ENCODE data around the gene DUS3L.

Gene DUS3L

GRCh38 chr19:5832061-5832460, 41.1 kb upstream of the DUS3L start:
- TF ChIP-seq CTCF (IDR thresholded peaks at IDR 0.05; ENCODE audit: low read depth, low read length): no peak
- no peak for DNase-seq (ENCODE audit: extremely low read depth, low read depth)

- no peak for DNase-seq (ENCODE audit: extremely low read depth, low read depth)
- TF ChIP-seq CTCF (IDR thresholded peaks at IDR 0.05; ENCODE audit: low read depth, low read length): no peak
Measured at GRCh38 chr19:5831159-5831558, 40.2 kb upstream of the DUS3L start.

- no peak for TF ChIP-seq CTCF (IDR thresholded peaks at IDR 0.05; ENCODE audit: low read depth, low read length)
- DNase-seq (ENCODE audit: extremely low read depth, low read depth): no peak
Measured at GRCh38 chr19:5829567-5830310, 38.8 kb upstream of the DUS3L start.

GRCh38 chr19:5828661-5829566, 38.0 kb upstream of the DUS3L start:
- no peak for TF ChIP-seq CTCF (IDR thresholded peaks at IDR 0.05; ENCODE audit: low read depth, low read length)
- no peak for DNase-seq (ENCODE audit: extremely low read depth, low read depth)

GRCh38 chr19:5827891-5828660, 37.1 kb upstream of the DUS3L start:
- peak; percentile 73 for DNase-seq (ENCODE audit: extremely low read depth, low read depth)
- no peak for TF ChIP-seq CTCF (IDR thresholded peaks at IDR 0.05; ENCODE audit: low read depth, low read length)

- no peak for TF ChIP-seq CTCF (IDR thresholded peaks at IDR 0.05; ENCODE audit: low read depth, low read length)
- DNase-seq (ENCODE audit: extremely low read depth, low read depth): no peak
Measured at GRCh38 chr19:5827342-5827890, 36.5 kb upstream of the DUS3L start.
